Cardiac muscle cell (in vitro differentiated cells and primary cell): ENCODE results near the gene ZNF580. TPM values are rescaled to one million over a fixed set of nuclear protein-coding genes. Genes with fewer than 3 reads are reported as not detected.

Experiments used
- DNase-seq, 2 donors: peaks; one replicate each; pipeline versions ENCODE4 v3.0.0 to v3.0.0-alpha.2; 2010 to 2017; ENCODE audit warnings: low read depth in 1 of 2, low spot score in 1 of 2
- H3K27ac ChIP-seq: fragments of 200-600 bp; sonication (generic); 2 replicates; pipeline ENCODE4 v1.5.1; 2016
- H3K27me3 ChIP-seq: fragments of 200-600 bp; sonication (generic); 2 replicates; pipeline ENCODE4 v1.6.0; 2016; ENCODE audit warnings: control low read depth
- H3K36me3 ChIP-seq: fragments of 200-600 bp; sonication (generic); 2 replicates; pipeline ENCODE4 v1.5.1; 2016; ENCODE audit warnings: control low read depth
- H3K4me1 ChIP-seq: fragments of 200-600 bp; sonication (generic); 2 replicates; pipeline ENCODE4 v1.8.1; 2017; ENCODE audit warnings: low read depth, mild to moderate bottlenecking, mixed run types
- H3K4me3 ChIP-seq: fragments of 200-600 bp; sonication (generic); 2 replicates; pipeline ENCODE4 v1.5.1; 2016; ENCODE audit warnings: mild to moderate bottlenecking
- H3K9me3 ChIP-seq: fragments of 200-600 bp; sonication (generic); 2 replicates; pipeline ENCODE4 v1.5.1; 2017; ENCODE audit warnings: low read depth, mild to moderate bottlenecking, control low read depth
- CTCF ChIP-seq: IDR thresholded peaks from 2 replicates; pipeline ENCODE4 v1.5.1; 2012; ENCODE audit warnings: low read depth, mild to moderate bottlenecking, low read length
- polyA plus RNA-seq: library from polyadenylated mRNA; unstranded; fragments of >200 nt; fragmentation: Nextera tagmentation; extraction: Ambion mirVana; gene quantifications from 2 replicates; pipeline ENCODE4 v1.2.1, GENCODE V29; 2016
- total RNA-seq: library from RNA; depleted of rRNA; stranded (reverse); fragments of >200 nt; gene quantifications from 2 replicates; pipeline ENCODE4 v1.2.3, GENCODE V29; 2016

The ZNF580 gene
- total and polyA plus RNA-seq, 2 experiments from 2014 or later = 78.4 to 124 TPM

- no peaks in the 10 kb centered on the region for H3K9me3 ChIP-seq
- no peak overlapping the region for H3K27ac ChIP-seq
- no peaks in the 10 kb centered on the region for H3K27me3 ChIP-seq
- TF ChIP-seq CTCF = no peak
- no peak for DNase-seq
- H3K4me1 ChIP-seq = peaks cover 10% of the 10 kb centered on the region
- no peak overlapping the region for H3K4me3 ChIP-seq
- H3K36me3 ChIP-seq = peaks cover 19% of the 10 kb centered on the region
These were observed 26.7 kb upstream of the ZNF580 start for GRCh38 chr19:55613930-55614710.

GRCh38 chr19:55614711-55615542, 25.9 kb upstream of the ZNF580 start:
- no peak for TF ChIP-seq CTCF
- H3K36me3 ChIP-seq = peaks cover 19% of the 10 kb centered on the region
- H3K27me3 ChIP-seq = no peaks in the 10 kb centered on the region
- H3K4me1 ChIP-seq = peaks cover 10% of the 10 kb centered on the region
- H3K9me3 ChIP-seq = no peaks in the 10 kb centered on the region
- H3K27ac ChIP-seq = no peak overlapping the region
- no peak overlapping the region for H3K4me3 ChIP-seq
- no peak for DNase-seq

GRCh38 chr19:55615543-55616394, 25.0 kb upstream of the ZNF580 start:
- no peak overlapping the region for H3K4me3 ChIP-seq
- no peak overlapping the region for H3K27ac ChIP-seq
- no peak for DNase-seq
- no peaks in the 10 kb centered on the region for H3K9me3 ChIP-seq
- H3K36me3 ChIP-seq = peaks cover 19% of the 10 kb centered on the region
- no peaks in the 10 kb centered on the region for H3K27me3 ChIP-seq
- TF ChIP-seq CTCF = no peak
- H3K4me1 ChIP-seq = peaks cover 10% of the 10 kb centered on the region

- Histone ChIP-seq H3K4me3 (no peak overlapping the region), H3K4me1 (peaks cover 4% of the 10 kb centered on the region), H3K27ac (no peak overlapping the region), H3K9me3 (no peaks in the 10 kb centered on the region), H3K27me3 (no peaks in the 10 kb centered on the region), H3K36me3 (peaks cover 19% of the 10 kb centered on the region)
- TF ChIP-seq CTCF = no peak
- DNase-seq = no peak
These were observed 24.4 kb upstream of the ZNF580 start for GRCh38 chr19:55616395-55616875.

GRCh38 chr19:55617426-55617825, 23.4 kb upstream of the ZNF580 start:
- H3K4me1 ChIP-seq = no peaks in the 10 kb centered on the region
- no peaks in the 10 kb centered on the region for H3K9me3 ChIP-seq
- DNase-seq = no peak
- no peaks in the 10 kb centered on the region for H3K27me3 ChIP-seq
- no peak overlapping the region for H3K4me3 ChIP-seq
- H3K27ac ChIP-seq = peak overlapping the region; percentile 25
- H3K36me3 ChIP-seq = peaks cover 22% of the 10 kb centered on the region
- TF ChIP-seq CTCF = no peak
